GM21576 (cell line): ENCODE results near the gene CLDND2.

Experiments
- ATAC-seq: cut with Tn5 transposase; IDR thresholded peaks from one replicate; pipeline ENCODE4 v1.9.1; 2021; ENCODE audit warnings: mild to moderate bottlenecking, moderate library complexity; ENCODE audit not compliant: unreplicated experiment

Gene CLDND2

DNA sequence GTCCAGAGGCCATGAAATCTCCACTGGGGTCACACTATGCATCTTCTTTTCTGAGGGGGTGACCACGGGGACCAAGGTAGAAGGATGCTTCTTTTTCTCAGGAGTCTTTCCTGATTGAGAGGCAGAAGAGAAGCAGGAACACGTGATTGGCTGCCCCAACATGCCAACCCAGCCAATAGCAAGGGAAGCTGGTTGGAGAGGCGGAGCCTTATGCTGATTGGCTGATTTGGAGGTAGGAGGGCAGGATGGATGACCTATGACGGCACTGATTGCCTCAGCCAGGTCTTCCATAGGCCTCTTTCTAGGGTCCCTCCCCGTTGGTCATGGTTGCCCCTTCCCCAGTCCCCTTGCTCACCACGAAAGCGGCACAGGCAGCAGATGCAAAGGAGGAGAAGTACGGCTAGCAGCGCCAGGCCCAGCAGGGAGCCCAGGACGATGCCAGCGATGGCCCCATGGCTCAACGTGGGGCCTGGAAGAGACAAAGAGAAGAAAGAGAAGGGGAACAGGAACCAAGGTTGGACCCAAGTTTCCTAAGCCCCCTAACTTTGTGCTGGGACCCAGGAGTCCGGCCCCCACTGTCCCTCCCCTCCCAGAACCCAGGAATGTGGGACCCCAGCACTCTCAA is 34.9 kb downstream of the CLDND2 start:
- no peak for ATAC-seq

DNA sequence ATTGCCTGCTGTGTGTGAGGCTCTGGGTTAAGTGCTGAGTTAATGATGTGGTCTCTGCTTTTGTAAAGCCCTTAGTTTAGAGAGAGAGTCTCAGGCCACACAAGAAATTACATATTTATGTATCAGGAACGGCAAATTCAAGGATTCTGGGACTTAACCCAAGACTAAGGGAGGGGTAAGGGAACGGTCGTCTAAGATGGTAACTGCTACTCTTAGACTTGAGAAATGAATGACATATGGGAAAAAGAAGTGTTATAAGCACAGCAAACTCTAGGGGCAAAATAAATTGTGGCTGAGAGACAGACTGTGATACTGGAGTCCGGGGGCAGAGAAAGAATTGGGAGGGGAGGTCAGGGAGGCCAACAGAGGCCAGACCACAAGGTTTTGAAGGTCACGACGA is 37.1 kb downstream of the CLDND2 start:
- no peak for ATAC-seq

DNA sequence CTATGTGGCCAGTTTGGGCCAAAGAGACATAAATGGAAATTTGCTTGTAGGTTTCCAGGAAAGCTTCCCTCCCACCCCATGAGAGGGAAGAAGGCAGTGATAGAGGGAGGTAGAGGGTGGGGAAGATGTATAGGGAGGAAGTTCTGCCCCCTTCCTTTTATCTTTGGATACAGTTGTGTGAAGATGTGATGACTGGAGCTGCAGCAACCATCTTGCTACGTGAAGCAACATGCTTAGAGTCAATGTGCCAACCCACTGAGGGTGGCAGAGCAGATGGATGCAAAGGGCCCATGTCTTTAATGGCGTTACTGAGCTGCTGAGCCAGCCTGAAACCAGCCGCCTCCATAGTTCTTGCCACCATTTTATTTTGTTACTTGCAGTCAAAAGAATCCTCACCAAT is 37.6 kb downstream of the CLDND2 start:
- no peak for ATAC-seq

DNA sequence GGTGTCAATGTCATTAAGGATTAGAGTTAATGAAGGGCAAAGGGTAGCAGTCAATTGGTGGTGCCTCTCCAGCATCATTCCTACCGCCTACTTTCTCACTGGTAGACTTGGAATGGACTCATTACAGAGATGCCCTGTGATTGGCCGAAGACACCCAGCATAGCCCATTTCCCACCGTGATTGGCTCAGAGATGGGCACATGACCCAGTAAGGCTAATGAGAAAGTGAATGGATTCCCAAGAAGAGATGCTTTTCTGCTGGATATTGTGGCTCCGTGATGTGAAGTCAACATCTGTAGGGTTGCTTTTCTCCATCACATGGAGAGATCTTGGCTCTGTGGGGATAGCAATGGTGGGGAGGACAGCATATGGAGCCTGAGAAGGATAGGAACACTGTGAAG is 38.4 kb downstream of the CLDND2 start:
- no peak for ATAC-seq

DNA sequence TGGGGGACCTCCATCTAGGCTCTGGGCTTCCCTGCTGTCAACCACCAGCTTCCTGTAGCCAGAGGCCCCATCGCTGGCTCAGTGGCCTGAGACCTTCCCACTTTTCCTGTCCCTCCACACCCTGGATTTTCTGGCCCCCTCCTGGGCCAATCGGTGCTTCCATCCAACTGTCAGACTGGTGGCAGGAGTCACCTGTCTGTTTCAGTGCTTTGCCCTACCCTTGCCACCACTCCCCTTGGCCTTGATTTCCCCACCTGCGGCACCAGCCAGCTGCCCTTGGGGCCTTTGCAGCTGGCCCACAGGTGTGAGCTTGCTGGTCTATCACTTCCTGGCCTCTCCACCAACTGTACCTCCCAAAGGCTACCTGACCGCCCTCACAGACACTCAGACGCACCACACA is 39.4 kb downstream of the CLDND2 start:
- no peak for ATAC-seq

DNA sequence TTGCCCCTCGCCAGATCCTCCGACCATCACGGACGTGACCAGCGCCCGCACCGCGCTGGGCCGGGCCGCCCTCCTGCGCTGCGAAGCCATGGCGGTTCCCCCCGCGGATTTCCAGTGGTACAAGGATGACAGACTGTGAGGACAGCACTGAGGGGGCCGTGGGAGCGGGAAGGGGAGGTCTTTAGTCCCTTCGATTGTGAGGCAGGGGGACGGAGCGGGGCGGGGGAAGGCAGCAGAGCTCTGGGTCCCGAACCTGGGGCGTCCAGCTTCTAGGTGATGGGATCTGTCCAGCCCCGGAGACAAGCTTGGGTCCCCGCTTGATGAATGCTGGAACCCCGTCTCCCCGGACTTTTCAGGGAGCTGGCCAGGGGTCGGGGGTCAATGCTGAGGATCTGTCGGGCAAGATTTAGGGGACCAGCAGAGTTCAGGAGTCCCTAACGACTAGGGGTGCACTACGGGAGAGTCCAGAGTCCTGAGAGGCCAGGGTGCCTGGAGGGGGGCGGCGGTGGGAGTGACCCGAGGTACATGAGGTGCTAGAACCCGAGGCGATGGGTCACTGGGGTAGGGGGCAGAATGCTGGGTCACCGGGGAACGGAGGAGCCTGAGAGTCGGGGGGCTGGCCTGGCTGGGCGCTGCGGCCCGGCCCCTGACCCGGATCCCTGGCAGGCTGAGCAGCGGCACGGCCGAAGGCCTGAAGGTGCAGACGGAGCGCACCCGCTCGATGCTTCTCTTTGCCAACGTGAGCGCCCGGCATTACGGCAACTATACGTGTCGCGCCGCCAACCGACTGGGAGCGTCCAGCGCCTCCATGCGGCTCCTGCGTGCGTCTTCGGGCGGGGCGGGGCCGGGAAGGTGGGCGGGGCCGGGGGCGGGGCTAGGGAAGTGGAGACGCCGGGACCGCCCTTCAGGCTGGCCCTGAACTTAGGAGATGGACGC is 41.5 kb downstream of the CLDND2 start:
- ATAC-seq: no peak

DNA sequence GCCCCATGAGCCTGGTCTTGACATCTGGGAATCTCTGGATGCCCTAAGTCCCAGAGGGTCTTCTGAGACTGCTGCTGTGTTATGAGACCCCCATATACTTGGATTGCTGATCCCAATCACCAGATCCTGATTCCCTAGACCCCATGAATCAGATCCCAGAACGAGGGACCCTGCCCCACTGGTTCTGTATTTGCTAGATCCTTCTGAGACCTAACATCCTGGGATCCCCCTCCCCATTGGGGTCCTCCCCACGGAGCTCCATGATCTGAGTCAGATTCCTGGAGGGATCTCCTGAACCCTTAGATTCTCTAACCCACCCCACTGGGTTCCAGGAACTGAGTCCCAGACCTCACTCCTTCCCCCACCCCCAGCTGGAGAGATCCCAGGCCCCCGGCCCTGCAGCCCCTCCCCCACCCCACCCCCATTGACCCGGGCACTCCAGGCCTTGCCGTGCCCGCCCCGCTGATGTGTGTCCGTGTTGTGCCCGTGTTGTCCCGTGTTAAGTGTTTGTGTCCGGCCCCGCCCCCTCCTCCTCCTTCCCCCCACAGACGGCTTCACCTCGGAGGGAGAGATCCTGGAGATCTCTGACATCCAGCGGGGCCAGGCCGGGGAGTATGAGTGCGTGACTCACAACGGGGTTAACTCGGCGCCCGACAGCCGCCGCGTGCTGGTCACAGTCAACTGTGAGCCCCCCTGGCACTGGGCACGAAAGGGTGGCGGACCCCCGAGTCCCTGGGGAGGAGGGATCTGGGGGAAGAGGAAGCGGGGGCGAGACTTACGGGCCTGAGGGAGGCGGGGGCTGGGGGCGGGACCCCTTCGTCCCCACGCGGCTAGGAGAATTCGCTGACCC is 42.4 kb downstream of the CLDND2 start:
- no peak for ATAC-seq

DNA sequence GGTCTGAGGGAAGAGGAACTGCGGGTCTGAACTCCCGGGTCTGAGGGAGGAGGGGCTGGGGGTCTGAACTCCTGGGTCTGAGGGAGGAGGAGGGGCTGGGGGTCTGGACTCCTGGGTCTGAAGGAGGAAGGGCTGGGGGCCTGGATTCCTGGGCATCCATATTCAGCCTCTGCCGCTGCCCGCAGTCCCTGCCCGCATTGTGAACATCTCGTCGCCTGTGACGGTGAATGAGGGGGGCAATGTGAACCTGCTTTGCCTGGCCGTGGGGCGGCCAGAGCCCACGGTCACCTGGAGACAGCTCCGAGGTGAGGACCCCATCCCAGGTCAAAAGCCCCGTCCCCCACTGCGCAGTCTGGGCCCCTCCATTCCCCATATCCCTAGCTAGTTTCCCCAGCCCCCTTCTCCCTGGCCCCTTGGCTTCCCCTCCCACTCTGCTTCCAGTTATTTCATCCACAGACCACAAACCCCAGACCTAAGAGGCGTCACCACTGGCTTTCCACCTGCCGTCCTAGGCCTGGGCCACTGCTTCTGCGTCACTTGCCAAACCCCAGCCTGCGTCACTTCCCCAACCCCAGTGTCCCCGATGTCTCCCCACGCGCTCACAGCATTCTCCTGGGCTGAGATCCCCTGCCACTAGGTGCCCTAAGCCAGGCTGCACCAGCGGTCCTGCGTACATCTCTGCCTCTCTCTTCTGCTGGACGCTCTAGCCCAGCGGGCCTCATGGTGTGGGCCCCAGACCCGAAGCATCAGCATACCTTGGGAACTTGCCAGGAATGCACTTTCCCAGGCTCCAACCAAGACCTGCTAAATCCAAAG is 43.4 kb downstream of the CLDND2 start:
- ATAC-seq: no peak

DNA sequence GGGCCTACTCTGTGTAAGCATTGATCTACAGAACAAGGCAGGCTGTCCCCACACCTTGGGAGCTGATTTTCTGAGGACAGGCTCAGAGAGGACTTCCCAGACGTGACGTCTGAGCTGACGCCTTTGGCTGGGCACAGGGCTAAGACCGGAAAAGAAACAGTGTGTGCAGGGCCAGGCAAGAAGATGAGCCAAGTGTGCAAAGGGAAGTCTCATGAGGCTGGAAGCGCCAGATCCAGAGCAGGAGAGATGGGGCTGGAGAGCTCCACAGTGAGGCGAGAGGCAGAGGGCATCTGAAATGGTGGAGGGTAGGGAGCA is 44.7 kb downstream of the CLDND2 start:
- ATAC-seq: no peak

DNA sequence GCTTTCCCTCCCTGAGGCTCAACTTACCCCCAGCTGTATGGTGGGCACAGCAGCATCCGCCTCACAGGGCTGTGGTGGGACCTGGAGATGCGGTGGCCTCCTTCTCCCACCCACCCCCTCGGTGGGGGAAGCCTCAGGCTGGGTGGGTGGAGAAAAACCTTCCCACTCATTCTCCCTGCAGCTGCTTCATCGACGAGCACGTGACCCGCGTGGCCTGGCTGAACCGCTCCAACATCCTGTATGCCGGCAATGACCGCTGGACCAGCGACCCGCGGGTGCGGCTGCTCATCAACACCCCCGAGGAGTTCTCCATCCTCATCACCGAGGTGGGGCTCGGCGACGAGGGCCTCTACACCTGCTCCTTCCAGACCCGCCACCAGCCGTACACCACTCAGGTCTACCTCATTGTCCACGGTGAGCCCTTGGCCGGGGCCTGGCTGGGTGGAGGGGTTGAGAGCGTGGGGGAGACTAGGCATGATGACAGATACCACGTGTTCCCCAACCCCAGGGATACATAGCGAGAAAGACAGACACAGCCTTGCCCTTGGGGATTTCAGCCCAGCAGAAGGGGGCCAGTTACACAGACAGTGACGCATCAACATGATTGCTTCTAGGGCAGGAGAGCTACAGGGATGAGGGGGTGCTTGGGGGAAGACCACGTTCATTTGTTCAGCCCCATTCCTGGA is 45.2 kb downstream of the CLDND2 start:
- no peak for ATAC-seq

DNA sequence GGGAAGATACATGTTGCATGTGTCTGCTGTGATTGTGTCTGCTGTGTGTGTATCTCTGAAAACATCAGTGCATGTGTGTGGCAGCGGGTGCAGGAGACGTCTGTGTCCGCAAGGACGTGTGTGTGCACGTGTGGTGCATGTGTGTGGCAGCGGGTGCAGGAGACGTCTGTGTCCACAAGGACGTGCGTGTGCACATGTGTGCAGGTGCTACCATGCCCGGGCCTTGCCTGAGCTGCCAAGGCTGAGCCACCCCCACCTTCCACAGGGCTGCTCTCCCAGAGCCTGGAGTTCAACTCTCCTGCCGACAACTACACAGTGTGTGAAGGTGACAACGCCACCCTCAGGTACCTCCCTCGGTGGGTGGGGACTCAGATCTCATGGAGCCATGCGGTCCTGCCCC is 47.0 kb downstream of the CLDND2 start:
- ATAC-seq: no peak

DNA sequence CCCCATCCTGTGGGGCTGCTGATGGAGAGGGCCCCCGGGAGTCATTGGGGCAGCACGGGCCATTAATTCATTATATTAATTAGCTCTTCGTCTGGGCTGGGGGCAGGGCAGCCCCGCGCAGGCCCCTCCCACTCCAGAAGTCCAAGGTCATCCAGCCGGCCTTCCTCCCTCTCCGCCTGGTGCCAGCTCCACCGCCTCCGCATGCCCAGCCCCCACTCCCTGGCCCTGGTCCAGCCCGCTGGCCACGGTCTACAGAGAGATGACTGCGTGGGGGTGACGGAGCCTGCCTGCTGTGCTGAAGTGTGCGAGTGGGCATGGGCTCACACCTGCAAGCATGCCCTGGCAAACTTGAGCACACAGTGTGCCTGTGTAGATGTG is 48.5 kb downstream of the CLDND2 start:
- ATAC-seq: no peak

DNA sequence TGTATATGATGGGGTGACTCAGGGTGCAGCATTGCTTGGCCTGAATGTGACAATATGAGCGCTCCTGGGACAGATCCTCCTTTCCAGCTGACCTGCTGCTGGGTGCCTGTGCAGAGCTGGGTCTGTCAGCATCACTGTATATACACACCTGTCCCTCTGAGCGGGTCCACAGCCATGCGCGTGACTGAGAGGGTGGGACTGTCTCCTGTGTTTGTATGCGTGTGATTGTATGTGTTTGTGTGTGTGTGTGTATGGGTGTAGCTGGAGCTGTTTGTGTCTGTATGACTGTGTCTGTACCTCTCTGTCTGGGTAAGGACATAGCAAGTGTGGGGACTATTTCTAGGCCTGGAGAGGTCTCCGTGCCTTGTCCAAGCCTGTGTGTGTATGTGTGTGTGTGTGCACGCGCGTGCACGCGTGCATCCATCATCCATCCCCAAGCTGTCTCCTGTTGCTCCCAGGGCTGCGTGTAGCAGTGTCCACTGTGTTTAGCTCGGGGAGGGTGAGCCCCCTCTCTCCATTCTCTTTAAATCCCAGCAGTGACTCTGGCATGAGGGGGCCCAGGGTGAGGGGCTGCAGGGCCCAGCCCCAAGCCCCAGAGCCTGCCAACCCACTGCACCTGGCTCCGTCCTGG is 49.0 kb downstream of the CLDND2 start:
- no peak for ATAC-seq

DNA sequence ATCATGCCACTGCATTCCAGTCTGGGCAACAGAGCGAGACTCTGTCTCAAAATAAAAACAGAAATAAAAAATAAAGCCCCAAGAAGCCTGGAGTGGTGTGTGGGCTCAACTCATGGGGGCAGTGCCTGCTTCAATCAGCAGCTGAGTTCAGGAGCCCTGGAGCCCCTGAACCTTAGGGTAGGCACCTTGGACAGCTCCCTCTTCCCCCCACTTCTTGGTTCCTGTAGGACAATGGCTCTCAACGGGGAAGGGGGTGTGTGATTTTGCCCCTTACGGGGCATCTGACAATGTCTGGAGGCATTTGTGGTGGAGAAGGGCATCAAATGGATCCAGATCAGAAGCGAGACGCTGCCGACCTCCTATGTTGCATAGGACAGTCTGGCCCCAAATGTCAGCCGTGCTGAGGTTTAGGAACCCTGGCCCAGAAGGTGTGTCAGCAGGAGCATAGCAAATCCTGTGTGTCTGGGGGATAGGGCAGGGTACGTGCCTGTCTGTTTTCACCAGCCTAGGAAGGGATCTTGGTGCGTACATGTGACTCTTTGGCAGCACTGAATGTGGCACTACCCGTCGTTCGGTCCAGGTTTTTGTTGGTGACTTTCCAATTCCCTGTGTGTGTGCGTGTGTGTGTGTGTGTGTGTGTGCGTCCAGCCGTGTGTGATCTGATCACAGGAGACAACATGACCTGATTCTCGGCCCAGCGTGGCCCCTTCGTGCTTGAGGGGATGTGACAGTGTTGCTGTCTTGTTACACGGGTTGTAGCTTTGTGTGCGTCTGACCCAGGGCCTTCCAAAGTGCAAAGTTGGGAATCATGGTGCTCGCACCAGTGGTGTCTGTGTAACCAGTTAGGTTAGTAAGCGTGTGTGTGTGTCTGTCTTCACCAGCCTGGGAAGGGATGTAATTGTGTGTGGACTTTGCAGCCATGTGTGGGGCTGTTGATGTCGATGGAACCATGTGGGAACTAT is 49.8 kb downstream of the CLDND2 start:
- ATAC-seq: no peak

DNA sequence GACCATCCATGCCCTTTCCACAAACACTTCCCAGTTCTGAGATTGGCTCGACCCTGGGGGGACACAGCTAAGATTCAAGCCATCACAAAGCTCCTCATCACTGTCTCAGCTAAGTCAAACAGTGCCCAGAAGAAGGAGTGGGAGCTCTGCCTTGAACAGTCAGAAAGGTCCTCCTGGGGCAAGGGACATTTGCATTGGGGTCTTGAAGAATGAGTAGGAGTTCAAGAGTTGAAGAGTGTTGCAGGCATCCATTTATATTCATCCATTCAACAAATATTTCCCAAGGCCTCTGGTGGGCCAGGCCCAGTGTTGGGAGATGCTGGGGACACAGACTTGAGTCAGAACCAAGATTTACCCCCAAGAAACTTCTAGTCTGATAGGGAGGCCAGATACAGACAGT is 50.8 kb downstream of the CLDND2 start:
- ATAC-seq: no peak

DNA sequence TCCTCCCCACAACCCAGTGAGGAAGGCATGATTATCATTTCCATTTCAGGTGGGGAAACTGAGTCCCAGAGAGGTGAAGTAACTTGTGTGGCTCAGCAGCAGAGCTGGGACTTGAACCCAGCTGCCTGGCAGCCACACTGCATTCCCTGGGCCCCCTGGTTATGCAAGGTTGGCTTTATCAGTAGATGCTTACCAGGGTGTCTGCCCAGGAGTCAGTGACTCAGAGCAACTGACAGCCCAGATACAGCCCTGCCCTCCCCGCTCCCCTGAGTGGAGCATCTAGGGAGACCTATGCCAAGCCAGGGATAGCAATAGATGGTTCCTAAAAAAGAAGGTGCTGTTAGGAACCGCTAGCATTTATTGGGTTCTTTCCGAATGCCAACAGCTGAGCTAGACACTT is 51.4 kb downstream of the CLDND2 start:
- no peak for ATAC-seq
